ENCODE measurements around the gene CEMIP.

The CEMIP gene

DNA sequence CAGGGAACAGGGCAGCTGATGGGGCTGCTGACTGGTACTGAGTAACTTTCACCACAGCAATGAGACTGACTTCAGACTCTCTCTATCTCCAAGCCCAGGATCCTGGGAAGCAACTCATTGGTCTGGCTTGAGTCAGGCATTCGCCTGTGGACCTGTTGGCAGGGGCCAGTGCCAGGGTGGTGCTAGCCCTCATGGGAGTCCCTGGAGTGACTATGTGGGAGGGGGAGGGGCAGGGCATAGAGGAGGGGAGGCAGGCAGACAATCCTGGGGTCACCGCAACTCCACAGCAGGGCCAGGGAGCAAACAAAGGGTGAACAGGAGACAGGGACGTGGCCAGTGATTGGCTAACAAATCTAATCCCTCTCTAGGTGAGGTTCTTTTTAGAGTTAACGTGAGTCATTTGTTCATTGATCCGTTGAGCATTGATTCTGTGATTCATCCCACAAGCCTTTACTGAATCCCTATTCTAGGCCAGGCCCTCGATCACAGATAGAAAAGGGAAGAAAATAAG is 71.8 kb downstream of the CEMIP start:
- no peak for DNase-seq (ENCODE audit: low read depth)

DNA sequence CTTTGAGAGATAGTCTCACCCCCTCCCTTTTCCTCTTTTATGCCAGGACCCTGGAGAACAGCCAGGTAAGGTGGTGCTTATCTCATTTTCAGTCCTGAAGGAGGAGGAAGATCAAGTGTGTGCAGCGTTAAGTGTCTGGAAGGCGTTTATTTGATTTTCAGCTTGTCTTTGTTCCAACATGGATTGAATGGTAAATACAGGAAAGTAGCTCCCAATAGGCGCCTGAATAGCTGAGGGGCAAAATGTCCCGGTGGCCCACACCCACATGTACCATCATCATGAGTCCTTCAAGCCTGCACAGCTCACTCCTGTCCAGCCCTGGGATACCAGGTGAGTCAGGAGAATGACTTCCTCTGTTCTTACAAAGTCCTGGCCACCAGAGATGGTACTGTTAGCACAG is 73.5 kb downstream of the CEMIP start:
- DNase-seq (ENCODE audit: low read depth): no peak

DNA sequence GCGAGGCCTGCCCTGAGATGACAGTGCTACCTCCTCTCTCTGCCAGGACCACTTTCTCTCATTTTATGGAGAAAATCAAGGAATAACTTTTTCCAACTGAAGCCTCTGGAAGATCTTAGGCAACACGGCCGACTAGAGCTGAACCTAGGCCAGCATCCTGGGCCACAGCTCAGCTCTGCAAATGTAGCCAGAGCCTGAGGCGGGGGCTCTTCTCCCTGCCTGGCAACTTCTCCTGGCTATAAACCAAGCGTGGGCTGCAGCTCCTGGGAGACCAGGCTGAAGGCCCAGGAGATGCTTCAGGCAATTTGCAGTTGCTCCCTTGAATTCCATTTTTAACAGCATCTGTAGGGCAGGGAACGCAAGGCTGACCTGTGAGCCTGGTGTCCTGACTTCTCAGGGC is 74.9 kb downstream of the CEMIP start:
- DNase-seq (ENCODE audit: low read depth): no peak

DNA sequence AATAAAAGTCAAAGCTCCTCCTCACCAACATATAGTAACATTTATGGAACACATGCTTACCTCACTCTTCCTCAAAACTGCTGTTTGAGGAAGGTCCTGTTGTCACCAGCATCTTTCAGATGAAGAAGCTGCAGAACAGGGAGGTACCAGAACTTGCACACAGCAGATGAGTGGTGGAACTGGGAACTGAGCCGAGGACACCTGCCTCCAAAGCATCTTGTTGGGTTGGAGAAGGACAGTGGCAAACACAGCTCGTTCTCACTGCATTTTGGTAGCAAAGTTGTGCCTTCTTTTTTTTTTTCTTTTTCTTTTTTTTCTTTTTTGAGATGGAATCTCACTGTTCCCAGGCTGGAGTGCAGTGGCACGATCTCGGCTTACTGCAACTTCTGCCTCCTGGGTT is 76.0 kb downstream of the CEMIP start:
- DNase-seq (ENCODE audit: low read depth): no peak

DNA sequence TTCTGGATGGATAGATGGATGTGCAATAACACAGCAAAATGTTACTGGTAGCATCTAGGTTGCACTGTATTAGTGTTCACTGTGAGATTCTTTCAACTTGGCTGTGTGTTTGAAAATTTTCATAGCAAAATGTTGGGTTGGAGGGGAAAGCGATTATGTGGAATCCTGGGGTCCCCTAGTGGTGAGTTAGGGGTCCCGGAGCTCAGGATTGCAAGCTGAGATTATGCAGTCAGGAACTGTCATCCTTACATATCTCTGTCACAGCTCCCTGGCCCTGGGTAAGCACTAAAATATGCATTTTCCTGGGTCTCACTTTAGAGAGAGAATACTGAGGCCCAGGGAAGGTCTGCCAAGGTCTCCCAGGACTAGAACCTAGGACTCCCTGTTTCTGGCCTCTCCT is 77.2 kb downstream of the CEMIP start:
- DNase-seq (ENCODE audit: low read depth): no peak

DNA sequence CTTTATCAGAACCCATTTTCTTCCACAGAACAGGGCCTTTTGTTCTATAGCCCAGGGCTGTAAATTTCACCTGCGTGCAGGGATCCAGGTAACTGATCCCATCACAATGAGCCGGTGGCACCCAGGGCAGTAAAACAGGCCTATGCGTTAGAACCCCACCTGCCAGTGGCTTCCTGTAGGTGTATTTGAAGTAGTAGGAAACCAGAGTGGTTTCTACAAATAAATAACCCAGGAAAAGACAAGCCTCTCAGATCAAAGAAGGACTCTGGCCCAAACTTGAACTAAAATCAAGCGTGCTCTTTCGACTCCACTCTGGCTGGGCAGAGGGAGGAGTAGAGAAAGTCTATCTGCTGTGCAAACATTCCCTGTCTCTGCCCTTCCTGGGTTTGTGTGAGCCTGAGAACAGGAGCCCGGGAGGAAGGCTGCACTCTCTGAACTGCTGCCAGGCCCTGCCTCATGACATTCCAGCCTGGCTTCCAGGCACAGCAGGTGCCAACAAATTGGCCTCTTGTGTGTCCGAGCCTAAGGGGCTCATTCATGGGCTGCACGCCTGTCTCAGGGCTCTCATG is 77.7 kb downstream of the CEMIP start:
- no peak for DNase-seq (ENCODE audit: low read depth)

DNA sequence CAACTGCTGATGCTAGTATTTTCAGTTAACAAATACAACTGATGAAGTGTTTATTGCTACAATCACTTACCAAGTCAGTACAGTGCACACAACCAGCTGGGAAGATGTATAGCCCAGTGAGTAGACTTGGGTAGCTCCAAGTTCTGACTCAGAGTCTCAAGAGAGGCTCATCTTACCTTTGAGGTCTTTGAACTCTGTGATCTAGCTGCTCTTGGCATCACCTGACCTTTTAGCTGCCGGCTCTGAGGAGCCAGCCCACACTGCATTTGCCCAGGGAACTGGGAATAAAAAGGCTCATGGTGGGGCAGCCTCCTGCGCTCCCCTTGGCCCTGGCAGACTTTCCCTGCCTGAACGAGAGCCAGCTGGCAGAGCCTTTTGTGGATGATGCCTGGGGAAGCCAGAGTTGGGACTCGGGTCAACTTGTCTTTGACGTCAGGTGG is 82.6 kb downstream of the CEMIP start:
- no peak for DNase-seq (ENCODE audit: low read depth)

DNA sequence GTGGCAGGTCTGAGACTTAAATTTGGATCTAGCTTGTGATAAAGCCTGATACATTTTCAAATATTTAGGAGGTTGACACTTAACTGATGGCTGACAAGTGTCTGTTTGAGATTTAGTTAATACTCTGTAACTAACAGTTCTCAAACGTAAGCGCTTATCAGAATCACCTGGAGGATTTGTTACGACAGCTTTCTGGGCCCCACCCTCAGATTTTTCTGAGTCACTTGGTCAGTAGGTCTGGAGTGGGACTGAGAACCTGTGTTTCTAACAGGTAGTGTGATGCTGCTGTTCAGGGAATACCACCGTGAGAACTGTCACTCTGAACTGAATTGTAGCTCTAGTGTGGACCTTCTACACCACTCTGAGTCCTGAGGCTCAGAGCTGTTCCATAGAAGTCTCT is 85.5 kb downstream of the CEMIP start:
- no peak for DNase-seq (ENCODE audit: low read depth)

DNA sequence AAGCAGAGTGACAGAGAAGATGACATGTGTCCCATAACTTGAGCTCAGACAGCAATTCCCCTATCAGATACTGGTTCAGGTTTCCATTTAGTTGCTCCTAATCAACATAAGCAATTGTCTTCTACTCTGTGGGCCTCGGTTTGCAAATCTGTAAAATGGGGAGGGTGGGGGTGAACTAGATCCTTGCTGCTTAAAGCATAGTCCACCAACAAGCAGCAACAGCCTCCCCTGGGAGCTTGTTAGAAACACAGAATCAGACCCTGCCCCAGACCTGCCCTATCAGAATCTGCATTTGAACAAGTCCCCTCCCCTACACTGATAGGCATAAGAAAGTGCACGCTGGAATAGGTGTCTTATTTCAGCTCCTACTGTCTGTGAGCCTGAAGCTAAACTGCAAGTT is 87.8 kb downstream of the CEMIP start:
- DNase-seq (ENCODE audit: low read depth): no peak

DNA sequence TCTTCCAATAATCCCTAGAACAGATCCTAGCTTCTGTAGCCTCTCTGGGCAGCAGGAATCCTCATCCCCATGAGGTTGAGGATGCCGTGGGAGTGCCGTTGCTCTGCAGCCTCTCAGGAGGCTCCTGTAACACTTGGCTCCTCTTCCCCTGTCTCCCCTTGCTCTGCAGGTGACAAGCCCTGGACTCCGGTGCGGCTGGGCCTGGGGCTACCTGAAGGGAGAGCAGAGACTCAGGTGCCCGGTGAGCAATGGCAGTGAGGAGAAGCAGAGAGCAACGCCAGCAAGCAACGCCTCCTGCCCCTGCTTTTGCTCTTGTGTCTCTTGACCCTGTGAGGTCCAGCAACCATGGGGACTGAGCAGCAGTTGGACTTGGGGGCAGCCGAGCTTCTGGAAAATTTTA is 91.2 kb downstream of the CEMIP start:
- DNase-seq (ENCODE audit: low read depth): no peak

DNA sequence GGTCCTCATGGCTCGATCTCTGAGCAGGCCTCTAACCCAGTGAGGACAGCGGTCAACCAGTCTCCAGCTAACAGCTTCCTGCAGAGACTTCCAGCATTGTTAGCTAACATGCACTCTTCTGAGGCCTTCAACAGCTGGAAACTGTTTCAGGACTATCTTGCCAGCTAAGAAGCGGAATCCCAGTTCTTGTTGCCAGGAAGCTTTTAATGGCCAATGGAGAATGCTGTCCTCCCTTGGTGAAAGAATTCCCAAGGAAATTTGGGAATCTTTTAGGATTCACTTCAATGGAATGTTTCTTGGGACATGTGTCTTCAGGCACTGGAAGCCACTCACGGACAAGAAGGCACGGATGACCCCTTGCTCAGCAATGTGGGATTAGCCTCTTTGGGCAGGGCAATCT is 91.7 kb downstream of the CEMIP start:
- DNase-seq (ENCODE audit: low read depth): no peak

DNA sequence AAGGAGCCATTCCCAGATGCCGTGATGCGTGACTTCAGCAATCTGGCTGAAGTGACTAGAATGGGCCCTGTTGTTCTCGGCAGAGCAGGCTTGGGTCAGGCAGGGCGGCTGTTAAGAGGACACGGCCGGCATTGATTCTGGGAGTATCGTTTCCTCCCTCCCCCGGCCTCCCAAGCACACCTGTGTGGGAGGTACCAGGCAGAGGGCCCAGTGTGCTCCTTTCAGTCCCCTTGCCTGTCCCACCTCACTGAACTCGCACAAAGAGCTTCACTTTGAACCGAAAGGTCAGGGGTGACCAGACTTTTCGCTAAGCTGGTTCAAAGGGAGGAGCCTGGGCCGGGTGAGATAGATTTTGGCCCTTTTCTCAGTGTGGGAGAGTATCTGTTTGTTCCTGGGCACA is 92.7 kb downstream of the CEMIP start:
- DNase-seq (ENCODE audit: low read depth): no peak

DNA sequence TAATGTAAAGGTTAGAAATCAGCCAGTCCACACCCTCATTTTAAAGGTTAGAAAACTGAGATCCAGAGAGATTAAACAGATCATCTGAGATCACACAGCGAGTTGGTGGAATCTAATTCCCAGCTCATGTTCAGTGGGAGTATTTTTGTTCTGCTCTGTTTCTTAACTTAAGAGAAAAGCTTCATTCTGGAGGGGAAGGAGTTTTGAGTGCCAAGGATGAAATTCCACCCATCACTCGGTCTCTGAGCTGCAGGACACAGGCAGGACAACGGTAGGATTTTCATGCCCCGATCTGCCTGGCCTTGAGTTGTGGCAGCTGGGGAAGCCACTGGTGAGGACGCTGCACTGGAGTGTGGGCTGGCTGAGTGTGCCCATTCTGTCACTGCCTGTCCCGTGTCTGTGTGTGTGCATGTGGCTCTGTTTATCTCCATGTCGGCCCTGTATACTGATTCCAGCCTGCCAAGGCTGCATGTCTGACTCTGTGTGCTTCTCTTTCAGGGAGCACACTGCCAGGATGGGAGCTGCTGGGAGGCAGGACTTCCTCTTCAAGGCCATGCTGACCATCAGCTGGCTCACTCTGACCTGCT is 94.3 kb downstream of the CEMIP start:
- DNase-seq (ENCODE audit: low read depth): no peak

DNA sequence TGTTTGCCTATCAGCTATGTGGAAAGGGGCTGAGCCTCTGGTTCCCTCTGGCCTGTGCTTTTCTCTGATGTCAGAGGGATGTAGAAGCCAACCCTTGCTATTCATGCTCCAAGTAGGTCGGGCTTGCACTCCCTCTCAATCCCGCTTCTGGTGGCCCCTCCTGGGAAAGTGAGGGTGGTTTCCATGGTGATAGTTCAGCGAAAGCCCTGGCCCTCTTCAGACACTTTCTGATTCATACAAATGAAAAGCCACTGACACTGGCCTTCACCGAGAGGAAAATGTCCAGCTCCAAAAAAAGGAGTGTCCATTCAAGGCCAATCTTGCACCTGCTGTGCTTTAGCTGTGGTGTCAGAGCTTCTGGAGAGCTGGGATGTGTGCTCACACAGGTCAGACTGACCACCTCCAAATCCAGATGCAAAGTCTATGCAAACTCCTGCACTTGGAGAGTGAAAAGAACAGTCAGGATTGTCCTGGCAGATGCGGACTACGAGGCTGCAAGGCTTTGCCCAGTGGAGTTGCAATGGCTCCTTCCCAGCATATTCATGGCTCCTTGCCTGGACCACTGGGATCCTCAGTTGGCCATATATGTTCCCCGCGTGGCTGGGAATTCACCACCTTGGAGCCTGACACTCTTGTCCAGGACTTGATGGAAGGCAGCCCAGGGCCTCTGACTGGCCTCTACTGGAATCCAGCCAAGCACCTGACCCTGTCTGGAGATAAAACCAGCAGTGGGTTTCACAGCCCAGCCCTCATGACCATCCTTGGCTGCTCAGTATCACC is 96.6 kb downstream of the CEMIP start:
- DNase-seq (ENCODE audit: low read depth): no peak

DNA sequence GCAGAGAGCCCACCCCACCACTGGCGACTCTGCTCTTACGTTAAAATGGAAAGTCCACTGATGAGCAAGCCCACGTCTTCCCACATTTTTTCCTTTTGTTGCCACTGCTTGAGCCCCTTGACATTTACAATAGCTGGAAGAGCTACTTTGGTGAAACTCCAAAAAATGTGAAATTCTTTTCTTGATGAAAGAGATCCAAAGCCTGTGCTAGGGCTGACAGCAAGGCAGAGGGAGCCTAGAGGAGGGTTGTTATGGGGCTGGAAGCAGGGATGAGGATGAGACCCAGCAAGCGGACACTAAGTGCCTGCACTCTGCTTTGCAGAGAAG is 97.1 kb downstream of the CEMIP start:
- no peak for DNase-seq (ENCODE audit: low read depth)

DNA sequence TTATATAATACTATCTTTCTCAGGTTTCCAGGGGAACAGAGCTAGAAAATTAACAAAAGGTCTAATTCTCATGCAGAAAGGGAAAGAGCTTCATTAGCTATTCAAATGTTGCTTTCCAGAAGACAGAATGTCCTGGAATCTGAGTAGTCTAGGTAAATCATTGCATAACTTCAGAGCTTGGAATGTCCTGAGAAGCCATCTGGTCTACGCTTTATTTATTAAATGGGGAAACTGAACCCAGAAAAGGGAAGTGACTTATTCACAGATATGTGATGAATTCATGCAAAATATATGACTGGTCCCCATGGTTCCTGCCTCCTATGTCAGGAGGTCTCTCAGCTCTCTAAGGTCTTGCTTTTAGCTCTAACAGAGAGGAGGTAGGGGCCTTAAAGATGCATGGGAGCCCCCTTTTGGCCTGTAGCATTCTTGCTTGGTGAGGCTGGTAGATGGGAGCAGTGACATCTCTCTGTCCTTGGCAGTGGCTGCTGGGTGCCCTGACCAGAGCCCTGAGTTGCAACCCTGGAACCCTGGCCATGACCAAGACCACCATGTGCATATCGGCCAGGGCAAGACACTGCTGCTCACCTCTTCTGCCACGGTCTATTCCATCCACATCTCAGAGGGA is 99.2 kb downstream of the CEMIP start:
- no peak for DNase-seq (ENCODE audit: low read depth)

DNA sequence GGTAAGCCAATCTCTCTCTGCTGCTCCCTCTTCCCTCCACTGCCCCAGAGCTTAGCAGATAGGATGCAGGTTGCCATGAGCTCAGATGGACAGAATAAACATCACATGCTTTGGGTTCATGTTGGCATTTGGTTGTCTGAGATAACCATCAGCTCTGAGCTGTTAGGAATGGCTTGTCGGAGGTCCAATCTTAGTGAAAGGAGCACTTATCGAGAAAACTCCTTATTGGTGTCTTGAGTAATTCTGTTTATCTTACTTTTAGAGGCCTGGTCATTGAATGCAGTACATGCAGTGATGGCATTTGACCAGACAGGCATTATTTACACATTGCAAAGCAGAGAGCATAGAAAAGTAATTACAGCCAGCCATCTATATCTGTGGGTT is 99.7 kb downstream of the CEMIP start:
- DNase-seq (ENCODE audit: low read depth): no peak

DNA sequence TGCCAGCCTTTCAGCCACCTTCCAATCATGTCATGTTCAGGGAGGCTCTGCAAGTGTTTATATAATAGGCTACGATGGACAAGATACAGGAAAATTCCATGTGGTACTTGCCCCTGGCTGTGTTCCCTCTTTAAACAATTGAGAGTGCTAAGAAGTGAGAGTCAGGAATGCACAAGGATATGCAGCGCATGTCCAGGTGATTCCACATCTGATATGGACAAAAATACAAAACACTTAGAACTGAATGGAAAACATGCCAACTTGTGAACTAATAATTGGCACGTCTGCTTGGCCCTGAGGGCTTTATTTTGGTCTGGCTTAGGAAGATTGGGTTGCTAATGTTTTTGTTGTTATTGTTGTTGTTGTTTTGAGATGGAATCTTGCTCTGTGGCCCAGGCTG is 100.9 kb downstream of the CEMIP start:
- no peak for DNase-seq (ENCODE audit: low read depth)

DNA sequence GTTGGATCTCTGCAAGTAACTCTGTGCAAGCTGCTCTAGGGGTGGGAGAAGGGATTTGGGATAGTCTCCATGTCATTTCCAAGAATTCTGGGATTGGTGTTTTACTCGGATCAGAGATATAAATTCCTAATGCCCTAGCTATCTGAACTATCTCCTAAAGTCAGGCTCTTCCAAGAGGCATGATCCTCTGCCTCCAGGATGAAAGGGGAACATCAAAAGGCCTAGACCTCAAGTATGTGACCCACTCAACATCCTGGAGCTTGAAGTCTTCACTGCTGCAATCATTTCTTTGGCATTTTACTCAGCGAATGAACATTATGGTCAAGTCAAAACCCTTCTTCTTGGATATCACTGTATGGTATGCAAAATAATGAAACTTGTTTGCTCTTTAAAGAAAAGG is 104.5 kb downstream of the CEMIP start:
- DNase-seq (ENCODE audit: low read depth): no peak

DNA sequence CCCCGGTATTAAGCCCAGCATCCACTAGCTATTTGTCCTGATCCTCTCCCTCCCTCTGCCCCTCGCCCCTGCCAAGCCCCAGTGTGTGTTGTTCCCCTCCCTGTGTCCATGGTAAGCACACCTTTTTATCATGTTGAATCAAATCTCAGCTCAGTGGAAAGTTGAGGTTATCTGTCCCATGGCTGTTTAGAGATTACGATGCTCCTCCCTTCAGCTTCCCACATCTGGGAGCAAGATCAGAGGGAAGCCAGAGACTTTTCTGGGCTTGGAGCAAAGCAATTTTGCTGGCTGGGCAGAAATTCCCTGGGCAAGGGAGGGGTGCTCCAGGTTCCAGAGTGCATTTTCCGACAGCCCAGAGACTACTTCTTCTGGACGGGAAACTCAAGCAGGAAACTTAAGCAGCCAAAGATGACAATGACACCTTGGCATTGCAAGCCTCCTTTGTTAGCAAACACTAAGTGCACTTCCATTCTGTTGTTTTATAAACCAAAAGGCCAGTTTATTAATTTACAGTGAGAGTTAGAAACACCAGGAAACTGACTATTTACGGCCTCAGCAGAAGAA is 105.9 kb downstream of the CEMIP start:
- DNase-seq (ENCODE audit: low read depth): no peak

DNA sequence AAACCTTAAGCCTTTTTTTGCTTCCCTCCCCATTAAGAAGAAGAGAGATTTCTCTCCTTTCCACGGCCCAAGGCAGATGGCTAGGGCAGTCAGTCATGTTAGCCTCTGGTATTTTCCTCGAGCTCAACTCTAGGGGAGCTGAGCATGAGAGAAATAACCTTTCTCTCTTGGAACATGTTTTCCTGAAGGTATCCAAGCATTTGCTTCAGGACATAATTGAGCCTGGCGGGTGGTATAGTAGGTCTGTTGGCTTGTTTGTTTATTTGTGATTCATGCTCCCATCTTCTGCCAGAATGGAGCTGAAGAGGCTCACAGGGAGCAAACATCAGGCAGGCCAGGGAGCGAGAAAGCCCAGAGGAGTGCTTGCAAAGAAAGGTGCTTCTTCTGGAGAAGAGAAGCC is 108.0 kb downstream of the CEMIP start:
- DNase-seq (ENCODE audit: low read depth): no peak

DNA sequence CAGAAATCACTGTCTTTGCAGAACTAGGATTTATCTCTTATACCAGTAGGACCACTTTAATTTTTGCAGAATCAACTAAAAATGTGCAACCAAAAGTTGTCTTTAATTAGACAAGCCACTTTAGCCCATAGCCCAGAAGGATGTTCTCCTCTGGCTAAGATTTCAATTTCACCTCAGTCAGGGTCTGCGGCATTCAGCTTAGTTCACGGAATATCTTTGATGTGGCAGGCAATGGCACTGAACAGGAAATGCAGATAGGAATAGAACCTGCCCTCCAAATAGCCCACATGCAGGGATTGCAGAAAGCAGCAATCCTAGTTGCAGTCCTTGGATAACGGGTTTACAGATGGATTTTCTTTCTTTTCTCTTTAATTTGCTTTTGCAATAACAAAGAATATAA is 109.7 kb downstream of the CEMIP start:
- no peak for DNase-seq (ENCODE audit: low read depth)
